ENCODE data around the gene SLC12A8.

GRCh38 chr3:125075738-125076137, 136.8 kb downstream of the SLC12A8 start:
- TF ChIP-seq, protein P1, sequence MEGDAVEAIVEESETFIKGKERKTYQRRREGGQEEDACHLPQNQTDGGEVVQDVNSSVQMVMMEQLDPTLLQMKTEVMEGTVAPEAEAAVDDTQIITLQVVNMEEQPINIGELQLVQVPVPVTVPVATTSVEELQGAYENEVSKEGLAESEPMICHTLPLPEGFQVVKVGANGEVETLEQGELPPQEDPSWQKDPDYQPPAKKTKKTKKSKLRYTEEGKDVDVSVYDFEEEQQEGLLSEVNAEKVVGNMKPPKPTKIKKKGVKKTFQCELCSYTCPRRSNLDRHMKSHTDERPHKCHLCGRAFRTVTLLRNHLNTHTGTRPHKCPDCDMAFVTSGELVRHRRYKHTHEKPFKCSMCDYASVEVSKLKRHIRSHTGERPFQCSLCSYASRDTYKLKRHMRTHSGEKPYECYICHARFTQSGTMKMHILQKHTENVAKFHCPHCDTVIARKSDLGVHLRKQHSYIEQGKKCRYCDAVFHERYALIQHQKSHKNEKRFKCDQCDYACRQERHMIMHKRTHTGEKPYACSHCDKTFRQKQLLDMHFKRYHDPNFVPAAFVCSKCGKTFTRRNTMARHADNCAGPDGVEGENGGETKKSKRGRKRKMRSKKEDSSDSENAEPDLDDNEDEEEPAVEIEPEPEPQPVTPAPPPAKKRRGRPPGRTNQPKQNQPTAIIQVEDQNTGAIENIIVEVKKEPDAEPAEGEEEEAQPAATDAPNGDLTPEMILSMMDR (IDR thresholded peaks at IDR 0.05): no peak
- TF ChIP-seq POLR2A (IDR thresholded peaks at IDR 0.05) (no peak), POLR2AphosphoS5 (IDR thresholded peaks at IDR 0.05) (no peak)
